Panc1 (cell line): ENCODE measurements around the gene CSTPP1.

Experiments
- CTCF ChIP-seq: fragments of 450-650 bp; IDR thresholded peaks from 2 replicates; pipeline ENCODE4 v1.5.1; 2017; ENCODE audit warnings: mild to moderate bottlenecking
- POLR2AphosphoS5 ChIP-seq: IDR thresholded peaks from 2 replicates; pipeline ENCODE4 v1.6.1; 2012; ENCODE audit warnings: mild to moderate bottlenecking, low read depth, low read length, moderate library complexity
- REST ChIP-seq, 2 experiments: IDR thresholded peaks; 2 replicates each; pipeline ENCODE4 v1.6.1; 2011 to 2012; ENCODE audit warnings: low read depth in 2 of 2, control low read depth in 1 of 2, low read length in 1 of 2, mild to moderate bottlenecking in 1 of 2, moderate library complexity in 1 of 2; ENCODE audit not compliant: insufficient read depth in 1 of 2
- SIN3A ChIP-seq: IDR thresholded peaks from 2 replicates; pipeline ENCODE4 v1.6.1; 2012; ENCODE audit warnings: low read depth, mild to moderate bottlenecking, low read length, moderate library complexity, borderline replicate concordance; ENCODE audit not compliant: insufficient read depth
- TCF7L2 ChIP-seq: IDR thresholded peaks from 2 replicates; pipeline ENCODE4 v1.6.1; 2011; ENCODE audit warnings: mild to moderate bottlenecking, low read depth, low read length, inconsistent platforms

GRCh38 chr11:47165253-47165840, 228.8 kb downstream of the CSTPP1 start:
- TF ChIP-seq CTCF, result no peak
- TF ChIP-seq REST (IDR thresholded peaks at IDR 0.05; ENCODE audit: insufficient read depth in 1 of 2, low read depth in 2 of 2, low read length in 1 of 2), result no peak
- no peak for TF ChIP-seq POLR2AphosphoS5
- TF ChIP-seq SIN3A, result no peak
- TF ChIP-seq TCF7L2, result no peak
